Measurements from ENCODE around the gene ZDBF2. TPM values are rescaled to one million over a fixed set of nuclear protein-coding genes. Genes with fewer than 3 reads are reported as not detected.
"Not testable (repeated sequence)": the region's sequence is repeated elsewhere in the genome, so short reads cannot be mapped to it uniquely, and the experiment has no call there.

The ZDBF2 gene
- polyA plus RNA-seq, 12 donors = 7.1 to 17.4 (median 12.6) TPM; not detected in 1

- DNase-seq = no peak
Measured at GRCh38 chr2:206316141-206316540, 41.7 kb downstream of the ZDBF2 start.

- no peak for DNase-seq
Measured at GRCh38 chr2:206323033-206323432, 48.6 kb downstream of the ZDBF2 start.

DNA sequence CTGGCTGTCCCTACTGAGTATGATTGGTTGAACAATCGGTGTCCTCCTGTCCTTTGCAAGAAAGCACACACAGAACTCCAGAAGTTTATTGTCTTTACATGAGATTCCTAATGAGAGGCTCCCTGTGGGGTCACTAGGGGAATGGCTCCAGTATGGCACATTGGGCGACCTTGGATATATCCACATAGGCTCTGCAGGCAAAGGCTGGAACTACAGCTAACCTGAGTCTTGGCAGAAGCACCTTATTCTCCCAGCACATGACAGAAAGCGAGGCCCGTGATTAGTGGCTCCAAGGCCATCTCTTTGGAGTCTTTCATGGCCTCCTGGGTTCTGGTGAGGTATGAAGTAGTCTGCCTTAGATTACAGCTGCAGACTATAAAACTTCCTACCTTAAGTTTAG is 49.0 kb downstream of the ZDBF2 start:
- DNase-seq = no peak

- no peak for DNase-seq
Measured at GRCh38 chr2:206324869-206325268, 50.4 kb downstream of the ZDBF2 start.

GRCh38 chr2:206328974-206329373 is 54.5 kb downstream of the ZDBF2 start:
- DNase-seq = no peak

GRCh38 chr2:206336861-206337260 is 62.4 kb downstream of the ZDBF2 start:
- no peak for DNase-seq

- DNase-seq = no peak
Measured at GRCh38 chr2:206337956-206338355, 63.5 kb downstream of the ZDBF2 start.

DNA sequence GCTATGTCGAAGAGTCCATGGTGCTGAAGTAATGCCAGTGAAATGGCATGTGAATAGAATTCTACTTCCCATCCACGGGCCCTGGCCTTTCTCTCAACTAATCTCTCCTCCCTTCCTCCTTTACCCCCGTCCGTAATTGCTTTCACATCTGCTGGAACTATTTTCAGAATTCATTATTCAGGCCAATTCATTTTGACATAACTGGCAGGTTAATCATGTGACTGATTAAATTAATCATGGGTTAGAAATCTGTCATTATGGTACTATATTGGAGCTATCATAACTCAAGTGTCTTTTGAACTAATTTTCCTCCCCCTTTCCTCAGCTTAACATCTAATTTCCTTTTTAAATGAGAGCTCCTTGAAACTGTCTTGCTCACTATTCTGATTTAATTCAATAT is 66.9 kb downstream of the ZDBF2 start:
- no peak for DNase-seq

GRCh38 chr2:206343144-206343543 is 68.7 kb downstream of the ZDBF2 start:
- no peak for DNase-seq

DNA sequence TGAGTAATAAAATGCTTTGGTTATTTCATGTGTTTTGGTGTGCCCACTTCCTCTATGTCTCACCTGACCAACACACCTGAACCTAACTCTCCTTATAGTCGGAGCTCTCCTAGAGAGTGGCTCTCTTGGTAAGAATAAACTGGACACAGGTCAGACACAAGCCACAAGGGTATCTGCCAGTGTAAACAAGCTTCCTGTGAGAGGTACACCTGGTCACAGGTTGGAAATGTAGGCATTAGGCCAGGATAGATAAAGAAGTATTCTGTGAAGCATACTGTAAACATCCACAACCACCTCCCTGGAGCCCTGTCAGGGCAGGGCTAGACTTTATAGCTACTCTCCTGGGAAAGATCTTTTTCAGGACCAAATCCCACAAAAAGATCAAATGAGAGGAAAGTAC is 69.4 kb downstream of the ZDBF2 start:
- DNase-seq = no peak

- DNase-seq = no peak
Measured at GRCh38 chr2:206345606-206346005, 71.1 kb downstream of the ZDBF2 start.

- DNase-seq = no peak
Measured at GRCh38 chr2:206349375-206349774, 74.9 kb downstream of the ZDBF2 start.

DNA sequence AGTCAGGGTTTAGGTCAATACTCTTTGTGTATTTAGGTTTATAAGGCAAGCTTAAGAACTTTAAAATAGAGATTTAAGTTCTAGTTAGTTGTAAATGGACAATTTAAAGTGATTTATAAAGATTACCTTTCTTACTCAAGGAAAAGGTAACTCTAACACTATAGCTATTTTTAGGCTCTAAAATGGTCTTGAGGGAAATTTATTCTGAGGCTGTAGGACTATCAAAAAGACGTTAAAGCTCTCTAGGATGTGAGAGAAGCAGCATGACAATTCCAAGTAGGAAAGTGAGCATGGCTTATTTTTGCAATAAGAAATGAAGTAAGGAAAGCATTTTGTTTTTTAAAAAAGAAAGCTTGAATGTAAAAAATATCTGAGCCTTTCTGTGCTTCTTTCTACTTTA is 78.1 kb downstream of the ZDBF2 start:
- DNase-seq = no peak

DNA sequence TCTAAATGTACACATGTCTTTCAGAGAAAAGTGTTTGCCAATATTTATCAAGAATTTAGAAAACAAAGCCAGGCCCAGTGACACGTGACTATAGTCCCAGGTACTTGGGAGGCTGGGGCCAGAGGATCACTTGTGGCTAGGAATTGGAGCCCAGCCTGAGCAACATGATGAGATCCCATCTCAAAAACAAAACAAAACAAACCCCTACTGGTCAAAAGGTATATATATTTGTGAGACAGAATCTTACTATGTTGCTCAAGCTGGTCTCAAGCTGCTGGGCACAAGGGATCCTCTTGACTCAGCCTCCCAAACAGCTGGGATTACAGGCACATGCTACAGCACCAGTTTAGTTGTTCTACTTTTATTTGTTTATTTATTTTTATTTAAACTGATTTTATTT is 79.2 kb downstream of the ZDBF2 start:
- no peak for DNase-seq

DNA sequence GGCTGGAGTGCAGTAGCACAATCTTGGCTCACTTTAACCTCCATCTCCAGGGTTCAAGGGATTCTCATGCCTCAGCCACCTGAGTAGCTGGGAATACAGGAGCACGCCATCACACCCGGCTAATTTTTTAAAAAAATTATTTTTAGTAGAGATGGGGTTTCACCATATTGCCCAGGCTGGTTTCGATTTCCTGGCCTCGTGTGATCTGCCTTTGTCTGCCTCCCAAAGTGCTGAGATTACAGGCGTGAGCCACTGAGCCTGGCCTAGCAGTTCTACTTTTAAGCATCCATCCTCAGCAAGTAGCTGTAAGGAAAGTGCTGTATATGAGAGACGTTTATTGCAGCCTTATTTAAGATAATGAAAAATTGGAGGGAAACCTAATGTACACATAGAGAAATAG is 79.7 kb downstream of the ZDBF2 start:
- DNase-seq = no peak

- not testable (repeated sequence) for DNase-seq
Measured at GRCh38 chr2:206356840-206357239, 82.4 kb downstream of the ZDBF2 start.

- DNase-seq = not testable (repeated sequence)
Measured at GRCh38 chr2:206360840-206361239, 86.4 kb downstream of the ZDBF2 start.

- DNase-seq = no peak
Measured at GRCh38 chr2:206361407-206362045, 87.1 kb downstream of the ZDBF2 start.

Other genes starting within 250 kb of the ZDBF2 start
- 10 to 100 TPM in 3 of 12 donors, 1 to 10 TPM in 9; 6.6 to 38.6 (median 8.2) TPM for gene INO80D, start 188.5 kb upstream of the ZDBF2 start, polyA plus RNA-seq (ENCODE audit: insufficient read length in 12 of 12)
- gene NDUFS1, start 115.2 kb upstream of the ZDBF2 start, polyA plus RNA-seq (ENCODE audit: insufficient read length in 12 of 12) = 10 to 100 TPM in 11 of 12 donors, not detected in 1; 42.3 to 92.5 (median 75.4) TPM
- 1,000 to 10,000 TPM in 5 of 12 donors, 100 to 1,000 TPM in 6, not detected in 1; 499 to 1,036 (median 996) TPM for gene EEF1B2, start 114.8 kb upstream of the ZDBF2 start, polyA plus RNA-seq (ENCODE audit: insufficient read length in 12 of 12)
- gene ADAM23, start 168.9 kb downstream of the ZDBF2 start, polyA plus RNA-seq (ENCODE audit: insufficient read length in 12 of 12) = 10 to 100 TPM in 9 of 12 donors, 1 to 10 TPM in 2, not detected in 1; 4.2 to 18.3 (median 11.9) TPM